ENCODE results near the gene RAB11FIP5.

DNA sequence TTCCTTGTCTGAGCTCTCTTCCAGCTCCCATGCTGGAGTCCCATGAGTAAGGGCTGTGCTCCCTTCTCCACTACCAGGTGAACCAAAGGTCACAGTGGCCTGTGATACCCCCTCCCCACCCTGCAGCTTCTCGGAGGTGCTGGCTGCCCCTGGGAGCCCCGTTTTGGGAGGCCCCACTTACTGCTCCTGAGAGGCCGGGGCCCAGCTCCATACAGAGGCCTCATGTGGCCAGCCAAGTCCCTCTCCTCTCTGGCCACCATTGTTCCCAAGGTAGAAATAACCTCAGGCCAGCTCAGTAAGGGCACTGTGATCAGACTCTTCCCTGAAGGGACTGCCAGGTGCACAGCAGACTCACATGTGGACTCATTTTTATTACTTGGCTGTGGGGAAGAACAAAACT lies 6.0 kb downstream of the RAB11FIP5 start:
- TF ChIP-seq, protein P1, sequence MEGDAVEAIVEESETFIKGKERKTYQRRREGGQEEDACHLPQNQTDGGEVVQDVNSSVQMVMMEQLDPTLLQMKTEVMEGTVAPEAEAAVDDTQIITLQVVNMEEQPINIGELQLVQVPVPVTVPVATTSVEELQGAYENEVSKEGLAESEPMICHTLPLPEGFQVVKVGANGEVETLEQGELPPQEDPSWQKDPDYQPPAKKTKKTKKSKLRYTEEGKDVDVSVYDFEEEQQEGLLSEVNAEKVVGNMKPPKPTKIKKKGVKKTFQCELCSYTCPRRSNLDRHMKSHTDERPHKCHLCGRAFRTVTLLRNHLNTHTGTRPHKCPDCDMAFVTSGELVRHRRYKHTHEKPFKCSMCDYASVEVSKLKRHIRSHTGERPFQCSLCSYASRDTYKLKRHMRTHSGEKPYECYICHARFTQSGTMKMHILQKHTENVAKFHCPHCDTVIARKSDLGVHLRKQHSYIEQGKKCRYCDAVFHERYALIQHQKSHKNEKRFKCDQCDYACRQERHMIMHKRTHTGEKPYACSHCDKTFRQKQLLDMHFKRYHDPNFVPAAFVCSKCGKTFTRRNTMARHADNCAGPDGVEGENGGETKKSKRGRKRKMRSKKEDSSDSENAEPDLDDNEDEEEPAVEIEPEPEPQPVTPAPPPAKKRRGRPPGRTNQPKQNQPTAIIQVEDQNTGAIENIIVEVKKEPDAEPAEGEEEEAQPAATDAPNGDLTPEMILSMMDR (IDR thresholded peaks at IDR 0.05) = no peak
- TF ChIP-seq POLR2AphosphoS5 (IDR thresholded peaks at IDR 0.05) (no peak), POLR2A (IDR thresholded peaks at IDR 0.05) (no peak)
